ENCODE results near the gene TCAF1. TPM values are rescaled to one million over a fixed set of nuclear protein-coding genes. Genes with fewer than 3 reads are reported as not detected.
"Not testable (repeated sequence)": the region's sequence is repeated elsewhere in the genome, so short reads cannot be mapped to it uniquely, and the experiment has no call there.

The TCAF1 gene
- total RNA-seq, 1 donor from 2014 or later: 296 TPM

DNA sequence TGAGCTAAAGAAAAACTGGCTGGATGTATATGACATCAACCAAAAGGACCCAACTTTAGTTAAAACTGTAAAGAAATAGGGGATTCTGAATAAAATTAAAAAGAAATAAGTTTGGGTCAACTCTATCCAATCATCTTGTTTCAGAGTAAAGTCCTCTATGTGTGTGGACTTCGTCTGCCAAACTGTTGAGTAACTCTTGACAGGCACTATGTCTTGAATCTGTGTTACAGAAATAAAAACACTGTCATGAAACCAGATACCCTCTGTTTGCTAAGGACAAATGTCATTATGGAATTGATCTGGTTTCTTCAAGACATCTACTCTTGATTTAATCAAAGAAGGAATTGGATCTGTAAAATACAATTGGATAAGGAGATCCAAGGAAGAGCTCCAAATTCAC is 46.5 kb downstream of the TCAF1 start:
- DNase-seq: not testable (repeated sequence)

DNA sequence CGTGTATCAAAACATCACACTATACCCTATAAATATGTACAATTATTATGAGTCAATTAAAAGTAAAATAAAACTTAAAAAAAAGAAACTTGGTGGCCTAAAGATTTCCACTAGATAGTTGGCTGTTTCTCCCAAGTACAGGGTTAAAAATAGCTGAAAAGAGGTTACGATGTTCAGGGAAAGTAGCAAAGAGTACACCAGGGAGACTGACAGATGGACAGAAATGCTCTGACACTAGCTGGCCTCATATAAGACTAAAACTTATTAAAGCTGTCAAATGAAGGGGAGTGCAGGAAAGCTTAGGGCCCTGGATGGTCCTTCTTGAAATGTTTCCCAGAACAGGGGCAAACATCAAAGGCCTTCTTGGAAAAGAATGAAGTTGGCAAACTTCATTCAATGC is 51.3 kb downstream of the TCAF1 start:
- DNase-seq: no peak

DNA sequence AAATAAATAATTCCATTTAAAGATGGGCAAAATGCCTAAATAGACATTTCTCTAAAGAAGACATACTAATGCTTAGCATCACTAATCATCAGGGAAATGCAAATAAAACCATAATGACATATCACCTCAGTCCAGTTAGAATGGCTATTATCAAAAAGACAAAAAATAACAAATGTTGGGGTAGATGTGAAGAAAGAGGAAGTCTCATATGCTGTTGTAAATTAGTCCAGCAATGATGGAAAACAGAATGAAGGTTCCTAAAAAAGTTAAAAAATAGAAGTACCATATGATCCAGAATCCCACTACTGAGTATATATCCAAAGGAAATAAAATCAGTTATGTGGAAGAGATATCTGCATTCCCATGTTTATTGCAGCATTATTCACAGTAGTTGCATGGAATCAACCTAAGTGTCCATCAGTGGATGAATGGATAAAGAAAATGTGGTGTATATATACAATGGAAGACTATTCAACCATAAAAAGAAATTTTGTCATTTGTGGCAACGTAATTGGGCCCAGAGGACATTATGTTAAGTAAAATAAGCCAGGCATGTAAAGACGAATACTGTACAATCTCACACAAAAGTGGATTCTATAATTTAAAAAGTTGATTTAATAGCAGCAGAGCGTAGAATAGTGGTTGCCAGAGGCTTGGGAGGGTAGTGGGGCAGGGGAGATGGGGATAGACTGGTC is 52.0 kb downstream of the TCAF1 start:
- DNase-seq: no peak

DNA sequence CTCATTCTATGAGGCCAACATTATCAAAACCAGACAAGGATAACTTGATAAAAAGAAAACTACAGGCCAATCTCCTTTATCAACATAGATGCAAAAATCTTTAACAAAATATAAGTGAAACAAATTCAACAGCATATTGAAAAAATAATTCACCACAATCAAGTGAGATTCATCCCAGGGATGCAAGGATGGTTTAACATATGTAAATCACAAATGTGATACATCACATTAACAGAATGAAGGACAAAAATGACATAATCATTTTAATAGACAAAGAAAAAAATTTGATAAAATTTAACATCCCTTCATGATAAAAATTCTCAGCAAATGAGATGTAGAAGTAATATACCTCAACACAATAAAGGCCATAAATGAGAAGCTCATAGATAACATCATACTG is 53.8 kb downstream of the TCAF1 start:
- DNase-seq: no peak

DNA sequence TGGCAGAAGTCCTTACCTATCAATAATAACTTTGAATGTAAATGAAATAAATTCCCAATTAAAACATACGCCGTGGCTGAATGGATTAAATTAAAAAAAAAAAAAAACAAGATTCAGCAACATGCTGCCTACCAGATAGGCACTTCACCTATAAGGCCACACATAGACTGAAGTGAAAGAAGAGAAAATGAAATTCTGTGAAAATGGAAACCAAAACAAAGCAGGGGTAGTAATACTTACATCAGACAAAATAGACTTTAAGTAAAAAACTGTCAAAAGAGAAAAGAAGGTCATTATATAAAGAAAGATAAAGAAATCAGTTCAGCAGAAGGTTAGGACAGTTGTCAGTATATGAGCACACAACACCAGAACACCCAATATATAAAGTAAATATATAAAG is 55.3 kb downstream of the TCAF1 start:
- DNase-seq: no peak

DNA sequence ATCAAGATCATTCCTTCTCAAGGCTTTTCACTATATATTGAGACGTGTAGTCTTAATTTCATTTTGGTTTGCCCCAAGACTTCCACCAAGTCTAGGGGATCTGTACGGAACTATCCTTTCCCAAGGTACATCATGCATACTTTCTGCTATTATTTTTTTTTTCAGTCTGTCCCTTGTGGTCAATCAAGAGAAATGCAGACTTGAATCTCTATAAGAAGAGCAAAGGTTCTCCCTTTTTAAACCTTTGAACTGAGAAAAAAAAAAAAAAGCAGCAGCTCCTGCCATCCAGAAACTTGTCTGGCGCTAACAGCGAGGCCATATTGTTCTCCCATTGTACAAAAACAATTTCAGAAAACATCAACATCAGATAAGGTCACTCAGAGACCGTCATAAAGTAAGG is 60.3 kb downstream of the TCAF1 start:
- not testable (repeated sequence) for DNase-seq

DNA sequence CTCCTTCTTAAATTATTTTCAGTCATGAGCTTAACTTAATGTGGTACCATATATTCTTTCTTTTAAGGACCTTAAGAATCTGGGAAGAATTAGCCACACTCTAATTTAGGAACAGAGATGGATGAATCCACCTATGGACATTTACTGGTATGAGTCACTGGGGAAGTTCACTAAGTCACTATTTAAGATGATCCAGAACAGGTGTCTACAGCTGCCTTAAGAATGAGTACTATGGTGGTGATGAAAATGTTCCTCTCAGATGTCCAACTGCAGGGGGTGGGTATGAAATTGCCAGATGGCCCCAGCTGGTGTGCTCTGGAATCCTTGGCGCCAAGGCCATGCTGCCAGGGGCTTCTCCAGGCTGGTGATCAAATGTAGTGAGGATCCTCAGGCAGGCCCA is 61.9 kb downstream of the TCAF1 start:
- DNase-seq: not testable (repeated sequence)

DNA sequence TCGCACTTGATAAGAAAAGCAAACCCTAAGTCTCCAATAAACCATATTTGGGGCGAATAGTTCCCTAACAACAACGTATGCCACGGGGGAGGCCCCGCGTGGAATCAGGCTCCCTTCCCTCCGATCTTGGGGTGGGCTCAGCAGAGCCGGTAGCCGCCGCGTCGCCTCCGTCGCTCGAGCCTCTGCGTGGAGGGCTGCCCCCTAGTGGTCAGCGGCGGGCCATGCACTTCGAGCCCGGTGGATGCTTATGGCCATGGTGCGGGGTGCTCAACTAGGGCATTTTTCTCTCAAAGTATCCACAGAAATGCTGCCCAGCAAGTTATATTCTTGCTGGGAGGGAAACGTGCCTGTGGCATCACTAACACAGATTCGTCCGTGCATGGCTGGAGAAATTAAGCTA is 64.8 kb downstream of the TCAF1 start:
- not testable (repeated sequence) for DNase-seq

DNA sequence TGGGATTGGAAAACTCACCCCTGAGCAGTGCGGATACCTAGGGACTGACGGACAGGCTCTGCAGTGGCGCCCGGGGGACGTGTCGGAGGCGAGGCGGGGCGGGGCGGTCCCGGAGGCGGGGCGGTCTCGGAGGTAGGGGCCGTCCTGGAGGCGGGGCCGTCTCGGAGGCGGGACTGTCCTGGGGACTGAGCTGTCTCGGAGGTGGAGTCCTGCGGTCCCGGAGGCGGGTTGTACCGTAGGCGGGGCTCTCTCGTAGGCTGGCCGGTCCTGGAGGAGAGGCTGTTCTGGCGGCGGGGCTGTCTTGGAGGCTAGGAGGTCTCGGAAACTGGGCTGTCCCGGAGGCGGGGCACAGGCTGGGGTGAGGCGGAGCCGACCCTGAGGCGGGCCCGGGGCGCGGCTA is 65.4 kb downstream of the TCAF1 start:
- not testable (repeated sequence) for DNase-seq

DNA sequence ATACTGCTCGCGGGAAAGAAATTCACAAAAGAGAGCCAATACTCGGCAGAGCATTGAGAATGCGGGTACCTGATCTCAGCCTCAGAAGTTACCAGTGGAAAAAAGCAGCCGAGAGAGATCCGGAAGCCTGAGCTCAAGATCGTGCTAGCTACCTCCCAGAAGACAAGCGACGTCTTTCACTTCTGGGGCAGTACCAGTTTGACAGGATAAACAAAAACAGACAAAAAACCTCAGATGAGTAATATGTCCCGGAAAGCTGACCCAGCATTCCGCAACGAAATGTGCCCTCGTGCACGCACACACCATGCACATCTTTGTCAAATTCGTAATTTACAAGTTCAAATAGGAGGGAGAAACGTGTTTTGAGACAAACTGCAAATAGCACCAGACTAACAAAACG is 65.9 kb downstream of the TCAF1 start:
- not testable (repeated sequence) for DNase-seq

DNA sequence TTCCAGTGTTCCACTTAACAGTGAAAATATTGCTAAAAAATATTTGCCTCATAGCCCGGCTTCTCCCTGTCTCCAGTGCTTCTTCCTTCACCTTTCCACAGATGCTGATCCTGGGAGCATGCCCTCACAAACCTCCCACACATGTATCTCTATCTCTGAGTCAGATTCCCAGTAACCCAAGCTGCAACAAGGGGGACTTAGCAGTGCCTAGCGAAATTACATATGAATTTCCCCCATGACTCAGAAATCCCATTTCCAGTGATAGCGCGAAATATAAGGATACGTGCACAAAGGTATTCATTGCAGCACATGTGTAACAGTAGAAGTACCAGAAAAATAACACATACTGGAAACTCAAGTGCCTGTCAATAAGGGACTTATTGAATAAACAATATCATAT is 75.4 kb downstream of the TCAF1 start:
- not testable (repeated sequence) for DNase-seq

DNA sequence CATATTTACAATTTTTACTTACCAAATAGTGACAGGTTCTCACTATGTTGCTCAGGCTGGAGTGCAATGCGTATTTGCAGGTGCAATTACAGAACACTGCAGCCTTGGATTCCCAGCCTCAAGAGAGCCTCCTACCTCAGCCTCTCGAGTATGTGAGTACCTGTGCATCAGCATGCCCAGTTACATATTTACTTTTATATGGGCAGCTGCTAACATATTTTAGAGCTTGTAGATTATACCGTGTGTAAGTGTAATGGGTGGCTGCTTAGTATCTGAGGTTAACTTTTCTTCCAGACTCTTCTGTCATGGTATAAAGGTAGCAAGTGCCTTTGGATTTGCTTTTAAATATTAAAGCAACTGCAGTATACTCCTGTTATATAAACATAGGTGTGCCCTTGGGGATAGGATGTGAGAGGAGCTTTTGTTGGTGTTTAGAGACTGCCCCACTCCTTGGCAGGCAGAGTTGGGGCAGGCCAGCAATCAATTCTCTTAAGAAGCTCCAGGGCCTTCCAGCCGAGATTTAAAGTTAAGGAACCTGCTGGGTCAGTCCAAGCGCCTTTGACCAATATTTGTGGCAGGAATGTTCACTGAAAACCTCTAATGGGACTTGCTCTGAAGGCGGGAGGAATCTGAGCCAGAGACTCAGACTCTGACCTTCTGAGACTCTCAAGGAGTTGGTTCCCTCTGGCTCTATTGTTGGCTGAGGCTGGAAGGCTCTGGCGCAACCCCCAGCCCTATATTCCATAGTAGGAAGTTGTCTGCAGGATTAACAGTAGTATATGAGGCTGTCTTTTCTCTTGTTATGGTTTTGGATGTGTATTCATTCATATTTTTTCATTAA is 77.5 kb downstream of the TCAF1 start:
- not testable (repeated sequence) for DNase-seq

DNA sequence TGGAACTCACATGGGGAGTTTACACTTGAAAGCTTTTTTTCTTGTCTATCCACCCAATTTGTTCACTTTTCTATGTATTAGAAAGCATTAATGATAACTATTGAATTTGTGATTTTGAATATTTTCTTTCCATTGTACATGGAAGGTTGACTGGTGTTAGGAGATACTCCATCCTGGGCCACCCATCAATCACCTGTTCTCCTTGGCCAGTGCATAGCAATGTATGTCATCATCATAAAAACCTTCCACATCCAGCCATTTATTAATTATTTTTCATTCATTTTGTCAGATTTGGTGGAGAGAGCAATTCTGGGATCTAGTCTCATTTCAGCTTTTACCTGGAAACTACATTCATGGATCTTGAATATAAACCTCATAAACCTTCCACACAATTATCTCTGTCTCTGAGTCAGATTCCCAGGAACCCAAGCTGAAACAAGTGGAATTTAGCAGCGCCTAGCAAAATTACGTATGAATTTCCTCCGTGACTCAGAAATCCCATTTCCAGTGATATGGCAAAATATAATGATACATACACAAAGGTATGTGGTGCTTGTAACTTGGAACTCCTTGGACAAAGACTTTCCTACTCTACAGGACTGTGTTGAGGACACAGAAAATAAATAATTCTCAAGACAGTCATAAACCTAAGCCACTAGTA is 78.2 kb downstream of the TCAF1 start:
- not testable (repeated sequence) for DNase-seq

DNA sequence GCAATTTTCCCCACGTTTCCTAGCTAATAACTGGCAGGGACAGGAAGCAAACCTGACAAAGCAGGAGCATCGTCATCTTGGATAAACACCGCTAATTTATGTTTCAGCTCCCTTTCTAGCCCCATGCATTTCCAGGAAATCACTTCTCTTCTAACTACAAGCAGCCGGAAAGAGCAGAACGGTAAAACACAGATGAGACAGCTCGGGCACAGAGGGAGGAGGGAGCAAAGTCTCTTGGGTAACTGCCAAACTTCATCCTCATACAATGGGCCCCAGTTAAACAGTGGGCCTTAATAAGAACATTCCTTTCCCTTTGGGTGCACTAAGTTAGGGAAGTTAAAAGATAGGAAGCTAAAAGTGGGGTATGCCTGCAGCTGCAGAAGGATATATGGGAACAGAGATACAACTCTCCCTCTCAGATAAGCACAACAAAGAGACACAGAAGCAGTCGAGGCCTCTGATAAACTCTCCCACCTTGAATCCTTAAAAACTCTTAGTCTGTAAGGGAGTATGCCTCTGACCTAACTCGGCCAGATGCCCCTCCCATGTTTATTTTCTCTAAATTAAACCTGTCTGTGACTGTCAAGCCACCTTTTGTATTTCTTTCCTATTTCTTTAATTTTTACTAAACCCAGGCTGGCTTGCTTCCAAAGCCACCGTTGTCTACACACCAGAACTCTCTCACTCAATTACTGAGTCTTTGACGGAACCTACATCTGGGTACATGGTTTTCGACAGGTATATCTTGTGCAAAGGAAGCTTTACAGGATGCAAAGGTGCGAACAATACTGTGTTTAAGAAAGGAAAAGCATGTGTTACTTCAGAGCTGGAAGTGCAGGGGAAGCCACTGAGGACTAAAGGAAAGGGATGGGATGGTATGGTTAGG is 80.3 kb downstream of the TCAF1 start:
- DNase-seq: not testable (repeated sequence)

DNA sequence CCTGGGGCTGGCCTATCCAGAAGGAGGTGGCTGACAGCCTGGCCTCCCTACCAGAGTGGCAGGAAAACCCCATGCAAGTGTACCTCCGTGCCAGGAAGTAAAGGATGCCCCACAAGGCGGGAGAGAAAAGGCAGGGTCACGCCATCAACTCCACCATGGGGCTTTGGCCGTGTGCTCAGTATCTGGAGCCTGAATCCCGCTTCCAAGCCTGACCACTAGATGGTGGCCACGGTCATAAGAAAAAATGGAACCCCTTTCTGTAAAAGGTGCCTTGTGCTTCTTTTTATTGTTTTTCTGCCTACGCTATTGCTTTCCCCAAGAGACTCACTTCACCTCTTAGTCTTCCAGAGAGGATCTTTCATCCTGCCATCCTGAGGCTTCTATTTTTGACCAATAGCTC is 84.1 kb downstream of the TCAF1 start:
- DNase-seq: not testable (repeated sequence)

DNA sequence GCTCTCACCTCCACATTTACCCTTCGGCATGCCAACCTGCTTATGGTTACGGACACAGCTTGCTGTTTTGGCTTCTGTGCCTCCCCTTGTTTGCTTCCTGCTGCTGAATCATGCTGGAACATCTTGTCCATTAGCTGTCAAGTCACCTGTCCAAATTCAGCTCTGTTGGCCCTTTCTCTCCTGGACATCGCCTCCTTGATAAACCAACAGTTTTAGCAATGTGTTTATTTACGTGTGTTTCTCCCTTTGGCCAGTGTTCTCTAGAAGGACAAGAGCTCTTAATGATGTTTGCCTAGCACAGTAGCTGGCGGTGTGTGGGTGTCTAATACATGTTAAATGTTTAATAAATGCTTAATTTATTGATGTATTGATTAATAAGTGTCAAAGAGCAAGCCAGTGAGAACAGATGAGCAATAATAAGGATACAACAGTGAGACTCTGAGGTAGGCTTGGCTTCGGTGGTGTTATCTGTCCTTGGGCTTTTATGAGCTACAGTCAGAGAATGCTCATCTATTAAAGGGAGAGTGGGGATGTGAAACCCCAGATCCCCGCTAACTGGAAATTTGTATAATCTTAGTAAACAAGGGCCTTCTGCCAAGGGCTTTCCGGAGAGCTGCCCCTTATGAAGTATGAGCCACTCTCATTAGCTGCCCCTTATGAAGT is 85.4 kb downstream of the TCAF1 start:
- DNase-seq: not testable (repeated sequence)

DNA sequence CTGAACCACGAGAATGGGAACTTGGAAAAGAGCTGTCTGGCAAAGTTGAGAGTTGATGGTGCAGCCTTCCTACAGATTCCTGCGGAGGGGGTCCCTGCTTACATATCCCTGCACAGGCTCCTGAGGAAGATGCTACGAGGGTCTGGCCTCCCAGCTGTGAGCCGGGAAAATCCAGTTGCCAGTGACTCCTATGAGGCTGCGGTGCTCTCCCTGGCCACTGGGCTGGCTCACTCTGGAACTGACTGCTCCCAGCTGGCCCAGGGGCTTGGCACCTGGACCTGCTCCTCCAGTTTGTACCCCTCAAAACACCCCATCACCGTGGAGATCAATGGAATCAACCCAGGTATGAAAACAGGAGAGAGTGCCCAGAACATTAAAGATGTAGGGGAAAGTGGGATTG is 91.3 kb downstream of the TCAF1 start:
- DNase-seq: not testable (repeated sequence)

DNA sequence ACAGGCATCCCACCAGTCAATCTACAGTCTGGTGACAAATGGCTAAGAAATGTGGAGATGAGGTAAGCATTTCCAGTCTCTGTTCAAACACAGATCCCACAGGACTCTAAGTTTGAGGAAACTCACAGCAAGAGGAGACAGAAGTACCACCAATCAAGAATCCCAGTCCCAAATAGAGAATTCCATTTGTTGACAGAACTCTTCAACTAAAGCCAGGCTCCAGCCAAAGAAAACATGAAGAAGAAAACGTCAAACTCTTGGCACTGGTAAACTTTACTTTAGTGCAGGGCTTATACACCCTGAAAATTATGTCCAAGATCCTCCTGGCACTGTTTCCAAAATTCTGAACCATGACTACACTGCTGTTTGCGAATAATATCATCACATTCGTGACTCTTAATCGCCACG is 95.3 kb downstream of the TCAF1 start:
- DNase-seq: not testable (repeated sequence)
